IPS-11a (cell line): ENCODE measurements around the gene CFAP221.

ENCODE experiments used
- H3K4me3 ChIP-seq: one replicate; pipeline ENCODE4 v1.5.1; 2013; ENCODE audit warnings: low read depth, low read length, control low read depth

The CFAP221 gene

GRCh38 chr2:119536211-119536610, 8.0 kb upstream of the CFAP221 start:
- no peak overlapping the region for H3K4me3 ChIP-seq

DNA sequence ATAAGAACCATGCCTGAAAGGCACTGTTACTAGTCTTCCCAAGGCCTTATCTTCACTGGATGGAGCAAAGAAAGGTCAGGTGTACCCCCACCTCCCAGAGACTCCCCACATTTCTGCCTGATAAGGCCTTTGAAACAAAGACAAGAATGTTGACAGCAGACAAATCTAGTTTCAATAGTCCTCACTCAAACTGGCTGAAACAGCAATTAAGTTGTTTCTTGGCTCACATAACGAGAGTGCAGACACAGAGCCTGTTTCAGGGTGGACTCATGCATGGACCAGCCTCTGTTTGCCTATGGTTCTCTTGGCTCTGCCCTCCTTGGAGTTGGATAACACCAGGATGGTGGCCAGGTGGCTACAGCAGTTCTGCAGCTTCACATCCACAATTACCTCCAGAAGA, 7.5 kb upstream of the CFAP221 start:
- no peak overlapping the region for H3K4me3 ChIP-seq

GRCh38 chr2:119537792-119538191, 6.5 kb upstream of the CFAP221 start:
- H3K4me3 ChIP-seq, result no peak overlapping the region

DNA sequence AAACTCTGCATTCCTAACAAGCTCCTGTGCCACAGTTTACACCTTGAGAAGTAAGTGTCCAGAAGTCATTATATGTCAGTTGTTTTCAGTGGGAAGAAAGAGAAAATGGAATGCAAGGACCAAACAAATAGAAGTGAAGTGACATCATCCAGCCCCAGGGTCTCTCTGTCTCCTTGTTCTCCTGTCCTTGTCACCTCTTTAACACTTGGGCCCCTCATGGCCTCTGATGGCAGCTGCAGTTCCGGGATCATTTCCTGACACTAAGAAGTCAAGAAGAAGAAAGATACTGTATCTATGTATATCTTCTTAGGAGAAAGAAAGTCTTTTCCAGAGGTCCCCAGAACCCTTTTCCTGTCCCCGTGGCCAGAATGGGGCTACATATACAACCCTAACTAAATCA, 2.8 kb upstream of the CFAP221 start:
- no peak overlapping the region for H3K4me3 ChIP-seq

DNA sequence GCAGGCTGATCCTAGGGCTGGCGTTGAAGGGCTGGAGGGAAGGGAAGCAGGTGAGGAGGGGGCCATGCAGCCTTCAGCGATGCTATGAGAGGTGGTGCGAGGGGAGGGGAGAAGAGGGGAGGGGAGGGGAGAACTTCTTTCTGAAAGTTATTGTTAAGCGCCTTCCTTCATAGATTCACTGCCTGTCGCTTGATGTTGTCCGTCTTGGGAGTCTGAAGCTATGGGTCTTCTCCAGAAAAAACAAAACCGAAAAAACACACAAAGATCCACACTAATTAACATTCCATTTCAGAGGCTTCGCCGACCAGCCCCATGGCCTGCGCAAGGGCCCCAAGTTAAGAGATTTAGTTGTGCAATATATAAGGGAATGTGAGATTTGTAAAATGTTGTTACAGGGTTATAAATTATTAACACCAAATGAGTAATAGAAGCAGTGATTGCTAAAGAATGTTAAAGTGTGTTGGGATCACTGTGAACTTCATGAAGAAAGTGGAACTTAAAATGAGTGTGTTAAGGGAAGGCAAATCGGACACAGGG, 758 bp downstream of the CFAP221 start:
- peak overlapping the region; percentile 53 for H3K4me3 ChIP-seq

GRCh38 chr2:119545754-119546446, 1.7 kb downstream of the CFAP221 start:
- no peak overlapping the region for H3K4me3 ChIP-seq

- H3K4me3 ChIP-seq, result no peak overlapping the region
Measured at GRCh38 chr2:119546447-119546767, 2.2 kb downstream of the CFAP221 start.

DNA sequence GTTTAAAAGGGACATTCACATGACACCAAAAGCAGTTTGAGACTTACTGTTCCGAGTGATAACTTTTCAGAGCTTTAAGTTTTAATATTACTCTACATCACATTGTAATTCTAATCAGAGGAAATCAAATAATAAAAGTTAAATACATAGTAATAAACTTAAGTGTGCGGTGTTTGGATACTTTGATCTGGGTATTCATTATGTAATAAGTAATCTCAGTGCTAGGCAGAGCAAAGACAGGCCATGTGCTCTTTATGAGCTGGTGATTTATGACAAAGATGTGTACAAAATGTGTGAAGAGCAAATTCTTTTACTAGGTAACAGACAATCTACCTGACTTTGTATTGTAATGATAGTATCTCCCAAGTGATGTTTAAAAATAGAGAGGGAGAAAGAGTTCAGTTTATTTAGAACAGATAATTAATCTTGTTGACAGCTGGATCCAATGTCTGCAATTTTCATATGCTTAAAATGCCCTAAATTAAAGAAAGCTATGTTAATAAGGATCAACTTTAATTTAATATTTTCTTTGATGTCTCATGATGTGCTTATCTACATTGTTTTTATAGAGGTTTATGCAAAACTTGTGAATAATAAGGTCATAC, 4.4 kb downstream of the CFAP221 start:
- H3K4me3 ChIP-seq, result no peak overlapping the region

GRCh38 chr2:119549241-119549640, 5.0 kb downstream of the CFAP221 start:
- no peak overlapping the region for H3K4me3 ChIP-seq

DNA sequence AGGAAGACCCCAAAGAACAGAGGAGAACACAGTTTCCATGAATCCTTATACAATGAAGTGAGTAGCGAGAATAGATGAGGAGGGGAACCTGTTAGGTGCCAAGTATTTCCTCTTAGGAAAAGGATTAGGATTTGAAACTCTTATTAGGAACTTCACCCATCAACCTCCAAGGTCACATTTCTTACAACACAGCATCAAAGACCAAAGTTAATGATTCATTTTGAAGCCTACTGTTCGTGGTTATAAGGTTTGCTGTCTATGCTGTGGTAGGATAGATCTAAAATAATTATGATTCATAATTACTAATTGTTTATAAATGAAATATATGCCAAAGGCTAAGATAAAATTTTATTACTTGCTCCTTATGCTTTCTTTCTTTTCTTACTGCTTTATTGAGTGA, 6.1 kb downstream of the CFAP221 start:
- H3K4me3 ChIP-seq, result no peak overlapping the region

GRCh38 chr2:119550856-119551255, 6.6 kb downstream of the CFAP221 start:
- H3K4me3 ChIP-seq, result no peak overlapping the region

DNA sequence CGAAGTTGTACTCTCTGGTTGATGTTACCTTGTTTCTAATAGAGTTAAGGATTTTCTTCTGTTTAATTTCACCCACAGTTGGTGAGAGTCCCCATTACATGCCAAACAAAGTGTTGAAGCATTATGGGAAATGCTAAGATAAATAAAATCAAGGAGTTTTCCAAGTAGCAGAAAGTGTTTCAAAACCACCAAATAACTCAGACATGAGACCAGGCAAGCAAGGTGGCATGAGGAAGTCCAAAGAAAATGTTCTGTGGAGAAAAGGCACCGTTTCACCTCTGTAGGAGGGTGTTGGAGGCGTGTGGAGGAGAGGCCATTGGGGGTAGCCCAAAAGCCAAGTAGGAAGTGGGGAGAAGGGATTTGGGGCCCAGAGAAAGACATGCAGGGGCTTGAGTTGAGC, 8.7 kb downstream of the CFAP221 start:
- H3K4me3 ChIP-seq, result no peak overlapping the region

DNA sequence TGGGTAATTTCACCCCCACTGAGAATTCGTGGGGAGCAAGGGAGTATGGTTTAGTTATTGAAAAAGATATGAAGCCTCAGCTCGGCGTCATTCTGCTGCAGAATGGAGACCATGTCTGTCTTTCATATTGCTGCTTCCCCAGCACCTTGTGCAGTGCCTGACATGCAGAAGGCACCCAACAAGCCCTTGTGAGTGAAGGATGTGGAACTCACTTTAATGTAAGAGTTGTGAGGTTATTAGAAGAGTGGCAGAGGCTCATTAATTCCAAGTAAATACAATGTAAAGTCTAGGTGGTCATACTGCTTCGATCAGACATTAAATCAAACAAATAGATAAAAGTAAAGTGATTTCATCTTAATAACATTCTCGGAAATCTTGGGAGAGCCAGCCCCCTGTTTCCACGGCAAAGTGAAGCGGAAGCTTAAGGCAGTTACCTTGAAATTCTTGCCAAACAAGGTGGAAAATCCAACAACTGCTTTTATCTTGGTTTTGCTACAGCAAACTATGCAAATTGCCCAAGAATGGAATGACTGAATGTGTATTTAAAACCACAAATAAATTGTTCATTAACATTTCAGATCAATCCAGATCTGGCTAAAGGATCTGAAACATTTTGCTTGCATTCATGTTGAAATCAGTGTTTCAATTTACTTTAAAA, 9.6 kb downstream of the CFAP221 start:
- no peak overlapping the region for H3K4me3 ChIP-seq

DNA sequence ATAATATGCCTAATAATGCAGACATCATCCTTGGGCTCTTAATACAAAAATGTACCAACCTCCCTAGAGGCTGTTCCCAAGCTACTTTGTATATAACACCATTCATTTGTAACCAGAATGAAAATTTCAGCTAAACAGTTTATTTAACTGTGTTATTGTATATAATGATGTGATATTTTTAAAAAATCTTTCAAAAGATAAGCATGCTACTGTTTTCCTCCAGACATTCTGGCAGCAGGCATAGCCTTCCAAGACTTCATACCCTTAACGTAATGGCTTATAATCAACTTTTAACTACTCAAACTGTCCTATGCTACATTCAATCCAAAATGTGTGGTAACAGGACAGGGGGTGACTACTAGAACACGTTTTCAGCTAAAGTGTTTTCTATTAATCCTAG, 21.2 kb downstream of the CFAP221 start:
- no peak overlapping the region for H3K4me3 ChIP-seq

DNA sequence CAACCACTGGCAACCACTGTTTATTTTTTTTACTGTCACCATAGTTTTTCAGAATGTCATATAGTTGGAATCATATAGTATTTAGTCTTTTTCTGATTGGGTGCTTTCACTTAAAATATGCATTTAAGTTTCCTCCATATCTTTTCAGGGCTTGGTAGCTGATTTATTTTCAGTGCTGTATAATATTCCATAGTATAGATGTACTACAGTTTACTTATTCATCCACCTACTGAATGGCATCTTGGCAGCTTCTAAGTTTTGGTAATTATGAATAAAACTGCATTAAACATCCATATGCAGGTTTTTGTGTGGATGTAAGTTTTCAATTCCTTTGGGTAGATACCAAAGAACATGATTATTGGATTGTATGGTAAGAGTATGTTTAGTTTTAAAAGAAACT, 23.0 kb downstream of the CFAP221 start:
- no peak overlapping the region for H3K4me3 ChIP-seq

DNA sequence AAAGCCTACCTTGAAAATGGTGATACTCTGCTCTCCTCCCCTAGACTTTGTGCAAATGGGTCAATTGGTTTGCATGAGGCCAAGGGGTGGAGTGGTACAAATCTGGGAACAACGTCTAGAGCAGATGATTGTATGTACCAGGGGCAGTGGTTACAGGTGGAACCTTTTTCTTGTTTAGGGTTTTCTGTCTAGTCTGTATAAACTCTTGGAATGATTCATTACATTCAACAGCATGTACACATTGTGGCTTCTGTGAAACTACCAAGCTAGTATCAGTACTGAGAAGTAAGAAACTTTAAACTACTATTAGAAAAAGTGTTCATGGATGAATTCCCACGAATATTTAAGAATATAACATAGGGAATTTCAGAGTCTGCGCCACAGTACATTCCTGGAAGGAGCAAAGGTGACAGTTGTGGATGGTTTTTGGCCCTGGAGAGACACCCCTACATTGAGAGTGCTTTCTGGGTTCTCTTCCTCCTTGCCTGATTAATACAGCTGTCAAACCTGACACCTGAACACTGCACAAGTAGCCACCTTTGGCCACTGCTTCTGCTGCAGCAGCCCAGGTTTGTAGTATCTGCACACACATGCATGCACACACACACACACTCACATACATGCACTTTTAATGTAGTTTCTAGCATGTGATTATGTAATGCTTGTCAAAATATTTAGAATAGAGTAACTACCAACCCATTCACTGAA, 30.0 kb downstream of the CFAP221 start:
- no peak overlapping the region for H3K4me3 ChIP-seq

DNA sequence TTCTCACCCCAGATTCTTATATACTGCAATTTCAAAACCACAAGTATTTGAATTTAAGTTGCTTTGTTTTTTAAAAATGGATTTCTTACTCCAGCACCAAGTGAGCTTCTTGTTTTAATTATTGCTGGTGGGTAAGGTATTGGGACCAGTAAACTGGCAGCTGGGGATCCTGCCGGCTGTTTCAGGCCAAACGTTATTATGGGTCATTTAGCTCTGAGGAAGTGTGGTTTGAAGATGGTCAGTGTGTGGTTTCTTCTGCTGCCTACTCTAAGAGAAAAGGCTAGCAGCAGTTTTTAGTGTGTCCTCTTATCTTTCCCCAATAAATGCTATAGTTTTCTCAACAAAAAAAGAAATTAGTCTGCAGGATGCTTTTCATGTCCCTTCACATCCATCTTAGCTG, 30.6 kb downstream of the CFAP221 start:
- no peak overlapping the region for H3K4me3 ChIP-seq

- H3K4me3 ChIP-seq, result no peak overlapping the region
Measured at GRCh38 chr2:119575439-119575838, 31.2 kb downstream of the CFAP221 start.

DNA sequence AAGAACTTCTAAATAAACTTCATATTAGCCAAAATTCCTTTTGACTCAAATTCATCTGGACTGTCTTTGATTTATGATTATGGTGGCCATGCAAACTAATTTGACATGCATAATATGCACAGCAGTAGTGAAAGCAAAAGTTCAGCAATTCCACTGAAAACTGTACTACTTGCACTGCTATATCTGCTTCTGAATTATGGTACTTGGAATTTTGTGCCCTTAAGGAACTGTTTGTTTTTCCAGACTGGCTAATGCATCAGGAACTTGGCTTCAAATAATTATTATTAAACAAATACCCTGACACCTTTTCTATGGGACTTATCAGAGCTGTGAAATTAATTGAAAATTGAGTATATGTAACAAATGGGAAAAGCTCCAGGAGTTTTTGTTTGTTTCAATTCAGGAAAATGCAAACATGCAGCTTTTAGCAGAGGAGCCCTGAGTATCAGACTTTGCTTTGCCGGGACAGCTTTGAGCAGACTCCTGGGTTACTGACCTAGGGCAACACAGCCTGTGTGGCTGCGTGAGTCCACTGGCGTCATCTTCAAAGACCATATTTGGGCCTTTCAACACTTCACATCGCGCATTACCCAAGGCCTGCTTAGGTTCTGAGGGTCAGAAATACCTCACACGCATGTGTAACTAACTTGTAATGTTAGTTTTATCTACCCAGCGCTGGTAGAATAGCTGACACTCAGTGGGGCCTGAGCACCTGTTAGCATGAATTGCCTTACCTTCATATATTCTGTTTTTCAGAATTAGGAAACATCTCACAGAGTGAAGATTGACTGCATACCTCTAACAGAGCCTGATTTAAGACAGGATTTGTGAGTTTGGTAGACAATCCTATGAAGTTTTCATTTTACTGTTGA, 35.4 kb downstream of the CFAP221 start:
- no peak overlapping the region for H3K4me3 ChIP-seq

DNA sequence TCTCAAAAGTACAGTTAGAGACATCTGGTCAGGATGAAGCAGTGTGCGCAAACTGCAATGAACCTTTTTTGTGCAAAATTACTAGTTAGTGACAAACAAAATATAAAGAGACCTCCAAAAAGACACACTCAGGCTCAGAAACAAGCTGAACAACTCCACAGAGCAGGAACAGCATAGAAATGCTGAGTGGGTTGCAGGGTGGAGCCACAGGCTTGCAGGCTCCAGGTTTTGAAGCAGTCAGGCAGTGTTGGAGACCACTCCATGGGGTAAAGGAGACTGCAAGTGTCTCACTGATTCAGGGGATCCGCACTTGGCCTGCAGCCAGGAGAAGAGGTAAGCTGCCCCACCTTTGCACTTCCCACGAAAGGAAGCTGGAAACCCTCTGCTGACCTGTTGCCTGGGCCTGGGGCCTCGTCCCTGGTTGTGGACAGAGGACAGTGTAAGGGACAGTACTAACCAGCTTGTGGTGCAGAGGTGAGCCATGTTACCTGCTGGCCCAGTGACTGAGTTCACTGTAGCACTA, 36.4 kb downstream of the CFAP221 start:
- H3K4me3 ChIP-seq, result no peak overlapping the region

DNA sequence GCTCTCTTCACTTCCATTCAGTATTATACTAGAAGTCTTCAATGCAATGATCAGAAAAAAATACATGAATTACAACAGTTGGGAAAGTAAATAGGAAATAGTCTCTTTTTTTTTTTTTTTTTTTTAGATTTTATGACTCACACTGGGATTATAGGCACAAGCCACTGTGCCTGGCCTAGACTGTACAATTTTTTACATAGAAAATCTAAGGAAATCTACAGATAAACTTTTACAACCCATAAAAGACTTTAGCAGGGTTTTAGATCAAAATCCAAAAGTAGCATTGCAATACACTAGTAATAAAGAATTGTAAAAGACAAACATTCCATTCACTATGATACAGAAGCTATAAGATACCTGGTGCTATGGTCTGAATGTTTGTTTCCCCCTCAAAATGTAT, 39.0 kb downstream of the CFAP221 start:
- no peak overlapping the region for H3K4me3 ChIP-seq
